ENCODE results near the gene UBTF. TPM values are rescaled to one million over a fixed set of nuclear protein-coding genes. Genes with fewer than 3 reads are reported as not detected.

The UBTF gene
- total RNA-seq = 10 to 100 TPM; 32.9 to 60.2 (median 41.2) TPM

GRCh38 chr17:44219616-44220212 lies at the start of gene UBTF:
Gene UBTF, minus strand, starts transcription at chr17:44219675. Its CDS starts 1,446 bp downstream, at chr17:44218229.
- DNase-seq (ENCODE audit: low spot score) = no peak
- ATAC-seq (ENCODE audit: low FRiP score) = peak; percentile 0
- TF ChIP-seq CTCF (IDR thresholded peaks at IDR 0.05) = no peak

GRCh38 chr17:44268709-44269534 lies 49.4 kb upstream of the UBTF start:
- DNase-seq (ENCODE audit: low spot score) = no peak
- no peak for ATAC-seq (ENCODE audit: low FRiP score)
- TF ChIP-seq CTCF (IDR thresholded peaks at IDR 0.05) = no peak

- no peak for ATAC-seq (ENCODE audit: low FRiP score)
- DNase-seq (ENCODE audit: low spot score) = no peak
- no peak for TF ChIP-seq CTCF (IDR thresholded peaks at IDR 0.05)
Measured at GRCh38 chr17:44267818-44268490, 48.5 kb upstream of the UBTF start, which contains the start of gene SLC4A1. Gene SLC4A1, minus strand, starts transcription at chr17:44268135. Its CDS starts 5,269 bp downstream, at chr17:44262866.

- DNase-seq (ENCODE audit: low spot score) = no peak
- no peak for TF ChIP-seq CTCF (IDR thresholded peaks at IDR 0.05)
- ATAC-seq (ENCODE audit: low FRiP score) = no peak
Measured at GRCh38 chr17:44267165-44267455, 47.6 kb upstream of the UBTF start.

GRCh38 chr17:44266402-44267164 lies 47.1 kb upstream of the UBTF start:
- ATAC-seq (ENCODE audit: low FRiP score) (no peak), DNase-seq (ENCODE audit: low spot score) (no peak)
- no peak for TF ChIP-seq CTCF (IDR thresholded peaks at IDR 0.05)

GRCh38 chr17:44263345-44263902 lies 43.9 kb upstream of the UBTF start:
- no peak for DNase-seq (ENCODE audit: low spot score)
- no peak for ATAC-seq (ENCODE audit: low FRiP score)
- TF ChIP-seq CTCF (IDR thresholded peaks at IDR 0.05) = no peak

Data from omental fat pad (tissue), 4 donors.